ACC112 (cell line): ENCODE data around the gene SNX20.

ENCODE experiments used
- H2AFZ ChIP-seq: fragments of 200-600 bp; sonication (generic); one replicate; pipeline ENCODE4 v1.6.0; 2017; ENCODE audit warnings: antibody characterized with exemption, low read length; ENCODE audit not compliant: unreplicated experiment
- H3K27ac ChIP-seq: fragments of 200-600 bp; sonication (generic); 2 replicates; pipeline ENCODE4 v1.5.1; 2014; ENCODE audit warnings: low read depth, mild to moderate bottlenecking, antibody characterized with exemption, low read length, moderate library complexity
- H3K27me3 ChIP-seq: fragments of 200-600 bp; sonication (generic); 2 replicates; pipeline ENCODE4 v1.6.1; 2014; ENCODE audit warnings: mild to moderate bottlenecking, antibody characterized with exemption, low read length, moderate library complexity, mixed read lengths; ENCODE audit not compliant: insufficient read depth
- H3K36me3 ChIP-seq: fragments of 200-600 bp; sonication (generic); 2 replicates; pipeline ENCODE4 v1.6.1; 2016; ENCODE audit warnings: mild to moderate bottlenecking, antibody characterized with exemption, low read length, moderate library complexity, mixed read lengths; ENCODE audit not compliant: insufficient read depth
- H3K4me1 ChIP-seq: fragments of 200-600 bp; sonication (generic); one replicate; pipeline ENCODE4 v1.6.1; 2016; ENCODE audit warnings: low read length, mixed read lengths; ENCODE audit not compliant: insufficient read depth, unreplicated experiment, control insufficient read depth
- H3K4me3 ChIP-seq: fragments of 200-600 bp; sonication (generic); 2 replicates; pipeline ENCODE4 v1.5.1; 2014; ENCODE audit warnings: mild to moderate bottlenecking, low read depth, low read length
- H3K79me2 ChIP-seq: fragments of 200-600 bp; sonication (generic); one replicate; pipeline ENCODE4 v1.6.0; 2016; ENCODE audit warnings: low read length; ENCODE audit not compliant: control insufficient read depth, unreplicated experiment, insufficient read depth

SNX20 gene

DNA sequence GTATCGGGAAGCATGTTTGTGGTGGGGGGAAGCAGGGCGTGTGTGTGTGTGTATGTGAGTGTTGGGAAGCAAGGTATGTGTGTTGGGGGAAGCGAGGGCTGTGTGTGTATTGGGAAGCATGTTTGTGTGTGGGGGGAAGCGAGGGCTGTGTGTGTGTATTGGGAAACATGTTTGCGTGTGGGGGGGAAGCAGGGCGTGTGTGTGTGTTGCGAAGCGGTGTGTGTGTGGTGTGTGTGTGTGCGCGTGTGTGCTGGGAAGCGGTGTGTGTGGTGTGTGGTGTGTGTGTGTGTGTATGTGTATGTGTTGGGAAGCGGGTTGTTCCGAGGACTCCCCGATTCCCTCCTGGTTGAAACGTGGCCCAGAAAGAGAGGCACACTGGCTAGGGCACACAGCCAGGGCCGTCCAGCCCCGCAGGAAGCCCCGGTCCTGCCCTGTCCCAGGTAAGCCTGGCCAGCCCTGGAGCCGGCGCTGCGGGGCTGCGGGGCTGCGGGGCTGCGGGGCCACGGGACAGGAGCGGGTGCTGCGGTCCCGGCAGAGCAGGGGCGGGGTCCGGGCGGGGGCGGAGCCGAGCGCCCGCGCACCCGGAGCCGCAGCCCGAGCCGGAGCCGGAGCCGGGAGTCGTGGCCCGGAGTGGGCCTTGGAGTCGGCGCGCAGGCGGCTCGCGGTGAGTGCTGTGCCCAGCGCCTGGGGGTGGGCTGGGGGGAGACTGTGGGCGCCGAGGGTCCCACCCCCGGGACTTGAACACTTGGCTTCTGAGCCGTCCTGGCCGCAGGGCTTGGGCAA lies 12.1 kb upstream of the SNX20 start, which contains the start of gene NOD2:
Gene NOD2, plus strand, starts transcription at position 608 of the 783 bp plus-strand sequence. CDS start 5,890 bp downstream, outside the sequence.
- peaks cover 12% of the 10 kb centered on the region for H3K4me1 ChIP-seq
- peak within 1 kb of the TSS; percentile 74 for H3K4me3 ChIP-seq
- no peaks in the 10 kb centered on the region for H3K36me3 ChIP-seq
- H3K27ac ChIP-seq = no peak within 1 kb of the TSS
- H2AFZ ChIP-seq = peak within 1 kb of the TSS; percentile 78
- H3K27me3 ChIP-seq = peaks cover 30% of the 10 kb centered on the region
- no peaks in the 10 kb centered on the region for H3K79me2 ChIP-seq

DNA sequence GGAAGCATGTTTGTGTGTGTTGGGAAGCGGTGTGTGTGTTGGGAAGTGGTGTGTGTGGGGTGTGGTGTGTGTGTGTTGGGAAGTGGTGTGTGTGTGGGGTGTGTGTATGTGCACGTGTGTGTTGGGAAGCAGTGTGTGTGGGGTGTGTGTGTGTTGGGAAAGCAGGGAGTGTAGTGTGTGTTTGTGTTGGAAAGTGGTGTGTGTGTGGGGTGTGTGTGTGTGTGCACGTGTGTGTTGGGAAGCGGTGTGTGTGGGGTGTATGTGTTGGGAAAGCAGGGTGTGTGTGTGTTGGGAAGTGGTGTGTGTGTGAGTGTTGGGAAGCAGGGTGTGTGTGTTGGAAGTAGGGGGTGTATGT lies 11.5 kb upstream of the SNX20 start:
- Histone ChIP-seq H2AFZ (no peak overlapping the region), H3K27ac (no peak overlapping the region), H3K79me2 (no peaks in the 10 kb centered on the region), H3K4me3 (no peak overlapping the region), H3K36me3 (no peaks in the 10 kb centered on the region), H3K4me1 (peaks cover 11% of the 10 kb centered on the region), H3K27me3 (peaks cover 36% of the 10 kb centered on the region)

DNA sequence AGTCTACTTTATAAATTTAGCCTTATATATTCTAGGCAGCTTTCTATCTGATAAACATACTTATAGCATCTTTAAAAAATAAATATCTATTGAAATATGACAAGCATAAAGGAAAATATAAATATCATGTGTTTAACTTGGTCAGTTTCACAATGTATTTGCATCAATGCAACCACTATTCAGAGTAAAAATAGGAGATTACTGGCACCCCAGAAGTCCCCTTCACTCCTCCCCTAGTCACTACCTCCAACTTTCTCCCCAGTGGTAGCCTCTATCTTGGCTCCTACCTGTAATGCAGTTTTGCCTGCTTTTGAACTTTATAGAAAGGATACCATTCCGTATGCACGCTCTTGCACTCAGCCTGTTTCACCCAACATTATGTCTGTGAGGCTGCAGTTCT lies 9.1 kb upstream of the SNX20 start:
- Histone ChIP-seq H3K4me1 (no peaks in the 10 kb centered on the region), H3K4me3 (no peak overlapping the region), H3K27ac (no peak overlapping the region), H2AFZ (no peak overlapping the region), H3K27me3 (peaks cover 56% of the 10 kb centered on the region), H3K36me3 (no peaks in the 10 kb centered on the region), H3K79me2 (no peaks in the 10 kb centered on the region)

DNA sequence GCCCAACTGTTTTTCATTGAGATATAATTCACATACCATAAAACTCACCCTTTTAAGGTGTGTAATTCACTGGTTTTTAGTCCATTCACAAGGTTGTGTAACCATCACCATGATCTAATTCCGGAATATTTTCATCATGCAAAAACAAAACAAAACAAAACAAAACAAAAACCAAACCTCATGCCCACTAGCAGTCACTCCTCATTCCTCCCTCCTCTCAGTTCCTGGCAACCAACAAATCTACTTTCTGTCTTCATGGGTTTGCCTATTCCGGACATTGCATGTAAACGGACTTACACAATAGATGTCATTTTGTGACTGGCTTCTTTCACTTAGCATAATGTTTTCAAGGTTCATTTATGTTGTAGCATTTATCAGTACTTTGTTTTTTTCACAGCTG lies 7.8 kb upstream of the SNX20 start:
- no peaks in the 10 kb centered on the region for H3K4me1 ChIP-seq
- H3K36me3 ChIP-seq = no peaks in the 10 kb centered on the region
- H3K79me2 ChIP-seq = no peaks in the 10 kb centered on the region
- H3K27me3 ChIP-seq = peaks cover 47% of the 10 kb centered on the region
- H3K27ac ChIP-seq = no peak overlapping the region
- no peak overlapping the region for H3K4me3 ChIP-seq
- no peak overlapping the region for H2AFZ ChIP-seq

DNA sequence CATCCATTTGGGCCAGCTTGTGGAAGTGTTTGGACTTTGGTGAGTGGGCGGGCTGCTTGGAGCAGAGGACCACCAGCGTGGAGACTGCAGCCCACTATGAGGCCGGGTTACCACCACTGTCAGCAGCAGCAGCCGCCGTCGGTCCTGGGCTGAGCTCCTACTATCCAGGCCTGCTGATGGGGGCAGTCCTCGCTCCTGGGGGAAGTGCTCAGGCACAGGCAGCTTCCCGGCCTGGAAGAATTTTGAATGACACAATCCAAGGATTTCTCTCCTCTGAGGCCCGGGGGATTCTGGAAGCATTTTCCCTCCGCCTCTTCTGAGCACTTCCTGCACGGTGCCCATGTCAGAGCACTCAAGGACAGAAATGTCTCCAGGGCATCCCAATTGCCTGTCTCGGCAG lies 7.0 kb upstream of the SNX20 start:
- Histone ChIP-seq H2AFZ (no peak overlapping the region), H3K79me2 (no peaks in the 10 kb centered on the region), H3K4me1 (no peaks in the 10 kb centered on the region), H3K4me3 (no peak overlapping the region), H3K36me3 (no peaks in the 10 kb centered on the region), H3K27me3 (peaks cover 48% of the 10 kb centered on the region), H3K27ac (no peak overlapping the region)

DNA sequence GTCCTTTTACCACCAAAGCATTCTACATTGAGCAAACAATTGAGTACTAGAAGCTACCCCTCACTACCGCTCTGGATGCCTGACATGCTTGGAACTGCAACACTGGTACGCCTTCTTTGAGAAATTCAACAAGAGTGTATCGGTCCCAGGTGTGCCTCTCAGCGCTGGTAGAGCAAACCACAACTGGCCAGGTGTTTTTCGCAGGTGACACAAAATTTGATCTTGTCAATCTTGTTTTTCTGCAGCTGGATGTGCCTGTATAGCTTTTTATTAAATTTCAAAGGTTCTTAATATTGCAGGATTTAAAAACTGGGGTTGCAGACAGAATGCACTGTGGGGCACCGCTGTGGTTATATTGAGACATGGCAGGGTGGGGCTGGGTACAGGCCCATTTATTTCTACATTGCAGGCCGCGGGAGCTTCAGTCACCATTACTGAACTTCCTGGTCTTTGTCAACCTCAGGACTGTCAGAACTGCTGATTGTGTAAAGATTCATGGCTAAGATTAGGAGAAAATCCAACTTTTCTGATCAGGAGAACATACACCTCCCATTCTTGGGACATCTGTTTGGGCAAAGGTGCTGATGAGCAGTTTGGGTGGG lies 4.5 kb upstream of the SNX20 start:
- Histone ChIP-seq H3K79me2 (no peaks in the 10 kb centered on the region), H3K27me3 (peaks cover 48% of the 10 kb centered on the region), H3K4me3 (no peak overlapping the region), H3K4me1 (no peaks in the 10 kb centered on the region), H3K36me3 (no peaks in the 10 kb centered on the region), H3K27ac (no peak overlapping the region), H2AFZ (no peak overlapping the region)

DNA sequence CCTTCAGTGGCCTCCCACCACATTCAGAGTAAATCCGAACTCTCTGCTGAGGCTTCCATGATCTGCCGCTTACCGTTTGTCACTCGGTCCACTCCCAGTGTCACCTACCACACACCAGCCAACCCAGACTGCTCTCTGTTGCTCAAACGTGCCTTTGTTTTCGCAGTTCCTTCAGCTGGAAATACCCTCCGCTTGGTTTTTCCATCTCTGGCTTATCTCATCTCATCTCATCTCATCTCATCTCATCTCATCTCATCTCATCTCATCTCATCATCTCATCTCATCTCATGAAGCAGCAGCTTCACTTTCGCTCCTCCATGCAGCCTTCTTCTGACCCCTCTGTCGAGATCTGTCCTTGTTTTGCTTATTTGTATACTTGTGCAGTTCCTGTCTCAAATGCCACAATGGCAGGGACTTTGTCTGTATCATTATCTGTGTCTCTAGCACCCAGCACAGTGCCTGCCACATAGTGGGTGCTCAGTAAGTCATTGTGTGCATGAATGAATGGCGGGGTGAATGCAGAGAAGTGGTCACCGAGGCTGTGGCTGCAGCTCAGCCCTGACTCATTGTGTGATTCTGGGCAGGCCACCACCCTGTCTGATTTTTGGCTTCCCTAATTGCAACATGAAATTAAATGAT lies 3.8 kb upstream of the SNX20 start:
- no peak overlapping the region for H2AFZ ChIP-seq
- H3K36me3 ChIP-seq = no peaks in the 10 kb centered on the region
- no peak overlapping the region for H3K27ac ChIP-seq
- no peaks in the 10 kb centered on the region for H3K79me2 ChIP-seq
- peaks cover 45% of the 10 kb centered on the region for H3K27me3 ChIP-seq
- H3K4me3 ChIP-seq = no peak overlapping the region
- no peaks in the 10 kb centered on the region for H3K4me1 ChIP-seq

DNA sequence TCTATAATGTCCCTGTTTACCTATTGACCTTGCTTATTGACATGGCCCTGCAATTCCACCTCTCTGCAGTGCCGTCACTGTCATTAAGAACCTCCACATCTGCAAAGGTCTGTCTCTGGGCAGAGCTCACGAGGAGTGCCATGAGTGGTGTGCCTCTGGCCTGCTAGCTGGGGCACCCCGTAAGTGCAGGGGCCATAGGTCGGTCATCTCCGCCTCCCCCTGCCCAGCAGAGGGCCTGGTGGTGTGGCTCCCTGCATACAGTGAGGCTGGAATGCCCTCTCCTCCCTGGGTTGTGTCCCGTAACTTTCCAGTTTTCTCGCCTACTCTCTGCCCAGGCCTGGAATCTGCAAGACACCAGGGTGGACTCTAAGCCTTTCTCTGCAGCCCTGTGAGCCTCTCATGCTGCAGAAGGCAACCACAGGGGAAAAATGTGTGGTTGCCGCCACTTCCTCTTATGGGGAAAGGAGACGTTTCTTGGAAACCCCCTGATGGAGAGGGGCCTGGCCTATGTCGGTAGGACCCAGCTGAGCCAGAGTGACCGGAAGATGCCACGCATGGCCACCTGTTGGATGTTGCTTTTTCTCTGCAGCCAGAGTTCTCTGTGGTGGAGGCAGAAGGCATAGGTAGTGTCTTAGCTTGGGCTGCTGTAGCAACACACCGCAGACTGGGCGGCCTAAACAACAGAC lies 2.7 kb upstream of the SNX20 start:
- Histone ChIP-seq H2AFZ (no peak overlapping the region), H3K79me2 (no peaks in the 10 kb centered on the region), H3K4me1 (no peaks in the 10 kb centered on the region), H3K4me3 (no peak overlapping the region), H3K27me3 (peaks cover 37% of the 10 kb centered on the region), H3K36me3 (no peaks in the 10 kb centered on the region), H3K27ac (no peak overlapping the region)

DNA sequence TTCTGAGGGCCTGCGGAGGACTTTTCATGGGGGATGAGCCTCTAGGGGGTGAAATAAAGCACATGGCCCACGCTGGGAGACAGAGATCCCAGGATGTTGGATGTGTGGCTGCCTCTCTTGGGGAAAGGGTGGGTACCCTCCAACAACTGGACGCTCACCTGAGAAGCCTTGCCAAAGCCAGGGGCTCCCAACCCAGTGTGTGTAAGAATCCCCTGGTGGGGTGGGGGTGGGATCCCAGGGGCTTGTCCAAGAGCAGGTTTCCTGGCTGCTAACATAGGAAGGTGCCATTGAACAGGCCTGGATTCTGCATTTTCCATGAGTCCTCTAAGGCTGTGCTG lies 587 bp downstream of the SNX20 start:
- Histone ChIP-seq H3K4me3 (no peak overlapping the region), H2AFZ (no peak overlapping the region), H3K36me3 (no peaks in the 10 kb centered on the region), H3K27ac (no peak overlapping the region), H3K27me3 (peaks cover 14% of the 10 kb centered on the region), H3K79me2 (no peaks in the 10 kb centered on the region), H3K4me1 (no peaks in the 10 kb centered on the region)

DNA sequence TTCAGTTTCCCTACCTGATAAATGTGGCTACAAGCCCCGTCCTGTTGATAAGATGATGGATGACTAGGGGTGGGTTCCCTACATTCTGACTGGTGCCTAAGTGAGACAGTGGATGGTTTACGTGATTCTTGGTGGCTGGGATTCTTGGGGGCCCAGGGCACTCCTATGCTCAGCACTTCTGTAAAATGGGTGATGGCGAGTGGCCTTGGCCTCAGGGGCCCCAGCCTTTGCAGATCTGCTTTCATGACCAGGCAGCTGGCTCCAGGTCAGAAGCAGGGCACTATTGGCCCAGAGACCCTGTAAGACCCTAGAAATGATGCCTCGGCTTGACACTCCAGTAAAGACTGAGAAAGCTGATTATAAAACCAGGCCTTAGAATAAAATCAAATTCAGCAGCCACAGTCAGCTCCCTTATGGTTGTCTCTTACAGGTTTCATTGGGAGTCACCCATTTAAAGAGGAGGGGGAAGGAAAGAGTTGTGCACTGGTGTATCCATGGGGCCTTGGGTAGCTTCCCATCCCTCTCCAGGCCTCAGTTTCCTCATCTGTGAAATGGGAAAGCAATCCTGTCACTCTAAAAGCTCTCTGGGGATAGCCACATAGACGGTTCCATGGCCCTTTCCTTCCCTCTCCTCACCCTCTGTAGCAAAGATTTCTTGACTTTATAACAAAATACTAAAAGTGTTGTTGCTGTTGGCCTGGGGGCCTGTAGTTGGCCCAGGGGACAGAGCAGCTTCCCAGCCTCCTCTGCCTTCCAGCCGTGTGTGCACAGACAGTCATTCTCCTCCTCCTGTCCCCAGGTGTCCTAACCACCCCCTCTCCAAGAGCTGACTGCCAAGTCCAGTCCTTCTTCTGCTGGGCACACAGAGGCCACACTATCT lies 1.2 kb downstream of the SNX20 start:
- Histone ChIP-seq H3K27me3 (peaks cover 14% of the 10 kb centered on the region), H3K4me3 (no peak overlapping the region), H3K4me1 (no peaks in the 10 kb centered on the region), H3K36me3 (no peaks in the 10 kb centered on the region), H3K27ac (no peak overlapping the region), H3K79me2 (no peaks in the 10 kb centered on the region), H2AFZ (no peak overlapping the region)
